Fibroblast of lung (primary cell): ENCODE data around the gene SDF2L1. TPM values are rescaled to one million over a fixed set of nuclear protein-coding genes. Genes with fewer than 3 reads are reported as not detected.

Experiments
- DNase-seq, 2 donors: peaks; one replicate each; pipeline versions ENCODE4 v3.0.0 to v3.0.0-alpha.2; 2010; ENCODE audit warnings: low read depth in 2 of 2
- H2AFZ ChIP-seq: 2 replicates; pipeline ENCODE4 v1.5.1; 2012; ENCODE audit warnings: low read length, control low read depth, inconsistent platforms
- H3K27ac ChIP-seq: 2 replicates; pipeline ENCODE4 v1.5.1; 2011; ENCODE audit warnings: low read length, control low read depth; ENCODE audit not compliant: insufficient read depth
- H3K27me3 ChIP-seq: 2 replicates; pipeline ENCODE4 v1.5.1; 2011; ENCODE audit warnings: mild to moderate bottlenecking, low read length; ENCODE audit not compliant: control insufficient read depth, insufficient read depth
- H3K36me3 ChIP-seq: 2 replicates; pipeline ENCODE4 v1.5.1; 2011; ENCODE audit warnings: low read length; ENCODE audit not compliant: control insufficient read depth, insufficient read depth
- H3K4me1 ChIP-seq: 2 replicates; pipeline ENCODE4 v1.5.1; 2011; ENCODE audit warnings: low read length; ENCODE audit not compliant: control insufficient read depth, insufficient read depth; ENCODE audit errors: extremely low read depth
- H3K4me2 ChIP-seq: 2 replicates; pipeline ENCODE4 v1.5.1; 2011; ENCODE audit warnings: low read length, control low read depth; ENCODE audit not compliant: insufficient read depth; ENCODE audit errors: extremely low read depth
- H3K4me3 ChIP-seq, 4 experiments: fragments of 200-600 bp in 1 of 4; sonication (generic) in 1 of 4; replicated peaks in 1 of 4; 2 replicates each; pipeline ENCODE4 v1.5.1; 2011 to 2016; ENCODE audit warnings: low read length in 4 of 4, low read depth in 3 of 4, mild to moderate bottlenecking in 3 of 4, control low read depth in 2 of 4, inconsistent platforms in 1 of 4, mixed read lengths in 1 of 4; ENCODE audit not compliant: insufficient read depth in 1 of 4; ENCODE audit errors: control extremely low read depth in 1 of 4
- H3K79me2 ChIP-seq: 2 replicates; pipeline ENCODE4 v1.5.1; 2012; ENCODE audit warnings: mild to moderate bottlenecking, low read length, inconsistent platforms; ENCODE audit not compliant: control insufficient read depth, insufficient read depth
- H3K9ac ChIP-seq: 2 replicates; pipeline ENCODE4 v1.5.1; 2011; ENCODE audit warnings: mild to moderate bottlenecking, low read length, control low read depth; ENCODE audit not compliant: insufficient read depth
- H3K9me3 ChIP-seq: 2 replicates; pipeline ENCODE4 v1.5.1; 2012; ENCODE audit warnings: low read depth, low read length; ENCODE audit not compliant: control insufficient read depth, insufficient read depth
- H4K20me1 ChIP-seq: 2 replicates; pipeline ENCODE4 v1.5.1; 2011; ENCODE audit warnings: low read length; ENCODE audit not compliant: control insufficient read depth, insufficient read depth; ENCODE audit errors: extremely low read depth
- EZH2 ChIP-seq: IDR thresholded peaks from 2 replicates; pipeline ENCODE4 v1.5.1; 2012; ENCODE audit warnings: low read length, control low read depth, mild to moderate bottlenecking; ENCODE audit errors: missing control alignments
- polyA plus RNA-seq, 2 donors: library from polyadenylated mRNA; depleted of rRNA in 1 of 2; stranded (reverse) in 1 of 2; unstranded in 1 of 2; fragments of >200 nt; gene quantifications; 2 replicates each; pipeline ENCODE4 v1.2.1, GENCODE V29; 2011 to 2012; ENCODE audit warnings: missing spikeins in 1 of 2
- total RNA-seq: library from RNA; depleted of rRNA; stranded (reverse); fragments of >200 nt; gene quantifications from 2 replicates; pipeline ENCODE4 v1.2.1, GENCODE V29; 2014
- TF ChIP-seq, protein P1 (sequence below), 2 donors: IDR thresholded peaks in 1 of 2; conservative IDR thresholded peaks in 1 of 2; 1 replicate in 1 of 2; 2 replicates in 1 of 2; pipeline ENCODE4 v1.5.1; 2011 to 2012; ENCODE audit warnings: low read length in 2 of 2, control low read depth in 1 of 2, inconsistent platforms in 1 of 2, low read depth in 1 of 2, mild to moderate bottlenecking in 1 of 2

Gene SDF2L1
- total and polyA plus RNA-seq, 2 donors (not counting 1 experiment from before 2014, with no cell fraction given): 12.0 to 13.2 TPM

DNA sequence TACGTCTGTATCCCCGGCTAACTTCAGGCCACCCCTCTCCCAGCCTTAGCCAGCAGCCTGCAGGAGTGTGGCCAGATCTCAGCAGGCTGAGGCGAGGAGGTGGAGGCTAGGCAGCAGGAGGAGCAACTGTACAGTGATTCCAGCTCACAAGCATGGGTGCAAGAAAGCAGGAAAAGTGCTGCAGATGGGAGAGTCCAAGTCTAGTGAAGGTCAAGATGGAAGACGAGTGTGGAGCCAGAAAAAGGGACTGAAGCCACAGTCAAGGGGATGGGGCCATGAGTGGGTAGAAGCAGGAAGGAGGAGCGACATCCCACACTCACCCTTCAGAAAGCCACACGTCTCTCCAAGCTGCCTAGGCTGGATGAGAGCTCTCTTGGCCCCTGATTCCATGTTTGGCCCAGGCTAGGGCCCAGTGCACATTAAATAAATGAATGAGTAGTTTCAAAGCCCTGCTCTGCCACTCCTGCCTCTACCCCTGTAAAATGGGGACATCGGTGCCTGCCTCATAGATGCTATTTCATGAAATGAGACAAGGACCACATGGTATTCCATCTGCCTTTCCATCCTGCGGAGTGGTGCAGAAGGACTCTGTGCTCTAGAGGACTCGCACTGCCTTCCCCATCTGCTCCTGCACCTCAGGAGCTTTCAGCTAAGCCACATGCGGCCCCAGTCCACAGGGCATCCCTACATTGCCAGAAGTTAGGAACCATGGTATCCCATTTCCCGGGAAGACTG, 15.2 kb upstream of the SDF2L1 start:
- Histone ChIP-seq H2AFZ (no peak overlapping the region), H3K27ac (no peak overlapping the region), H3K4me1 (peaks cover 3% of the 10 kb centered on the region), H3K9me3 (no peaks in the 10 kb centered on the region), H3K79me2 (peaks cover 18% of the 10 kb centered on the region), H3K9ac (no peak overlapping the region), H3K4me3 (no peak overlapping the region), H4K20me1 (no peaks in the 10 kb centered on the region), H3K4me2 (no peak overlapping the region), H3K36me3 (peaks cover 18% of the 10 kb centered on the region), H3K27me3 (no peaks in the 10 kb centered on the region)
- no peak for DNase-seq
- TF ChIP-seq EZH2: no peak
- TF ChIP-seq, protein P1, sequence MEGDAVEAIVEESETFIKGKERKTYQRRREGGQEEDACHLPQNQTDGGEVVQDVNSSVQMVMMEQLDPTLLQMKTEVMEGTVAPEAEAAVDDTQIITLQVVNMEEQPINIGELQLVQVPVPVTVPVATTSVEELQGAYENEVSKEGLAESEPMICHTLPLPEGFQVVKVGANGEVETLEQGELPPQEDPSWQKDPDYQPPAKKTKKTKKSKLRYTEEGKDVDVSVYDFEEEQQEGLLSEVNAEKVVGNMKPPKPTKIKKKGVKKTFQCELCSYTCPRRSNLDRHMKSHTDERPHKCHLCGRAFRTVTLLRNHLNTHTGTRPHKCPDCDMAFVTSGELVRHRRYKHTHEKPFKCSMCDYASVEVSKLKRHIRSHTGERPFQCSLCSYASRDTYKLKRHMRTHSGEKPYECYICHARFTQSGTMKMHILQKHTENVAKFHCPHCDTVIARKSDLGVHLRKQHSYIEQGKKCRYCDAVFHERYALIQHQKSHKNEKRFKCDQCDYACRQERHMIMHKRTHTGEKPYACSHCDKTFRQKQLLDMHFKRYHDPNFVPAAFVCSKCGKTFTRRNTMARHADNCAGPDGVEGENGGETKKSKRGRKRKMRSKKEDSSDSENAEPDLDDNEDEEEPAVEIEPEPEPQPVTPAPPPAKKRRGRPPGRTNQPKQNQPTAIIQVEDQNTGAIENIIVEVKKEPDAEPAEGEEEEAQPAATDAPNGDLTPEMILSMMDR (conservative IDR thresholded peaks at IDR 0.05 in 1 of 2, IDR thresholded peaks at IDR 0.05 in 1 of 2; ENCODE audit: low read depth in 1 of 2, low read length in 2 of 2): no peak

GRCh38 chr22:21628386-21629254, 13.5 kb upstream of the SDF2L1 start:
- Histone ChIP-seq H3K36me3 (peaks cover 10% of the 10 kb centered on the region), H2AFZ (no peak overlapping the region), H3K9me3 (no peaks in the 10 kb centered on the region), H3K4me3 (peak overlapping the region; percentile 74 to 91 (median 91)), H3K27ac (peak overlapping the region; percentile 85), H3K4me1 (no peaks in the 10 kb centered on the region), H4K20me1 (no peaks in the 10 kb centered on the region), H3K4me2 (peak overlapping the region; percentile 88), H3K27me3 (no peaks in the 10 kb centered on the region), H3K9ac (no peak overlapping the region), H3K79me2 (peaks cover 7% of the 10 kb centered on the region)
- TF ChIP-seq EZH2: no peak
- TF ChIP-seq, protein P1 (conservative IDR thresholded peaks at IDR 0.05 in 1 of 2, IDR thresholded peaks at IDR 0.05 in 1 of 2; ENCODE audit: low read depth in 1 of 2, low read length in 2 of 2): no peak
- no peak for DNase-seq
